H1 (cell line): ENCODE measurements around the gene FKBP2. TPM values are rescaled to one million over a fixed set of nuclear protein-coding genes. Genes with fewer than 3 reads are reported as not detected.

Experiments
- CTCF ChIA-PET: fragments of 300-600 bp; sonication (Branson Sonifier 250); formaldehyde crosslinking; loops from one replicate; lab custom pipeline; 2021; ENCODE audit not compliant: partially characterized antibody; lab: Charles Lee
- POLR2A ChIA-PET: fragments of 300-600 bp; sonication (Branson Sonifier 250); formaldehyde crosslinking; loops from one replicate; lab custom pipeline; 2021; ENCODE audit warnings: inconsistent platforms; ENCODE audit not compliant: partially characterized antibody; lab: Charles Lee
- DNase-seq, 2 experiments: peaks; one replicate each; pipeline versions ENCODE4 v3.0.0 to v3.0.0-alpha.2; 2010 to 2022; ENCODE audit warnings: low spot score in 2 of 2, low read depth in 1 of 2, mixed read lengths in 1 of 2
- FAIRE-seq: peaks from 2 replicates; lab custom pipeline; 2011; peaks lifted over from hg19 to GRCh38; lab: Jason Lieb, UNC
- H2AFZ ChIP-seq: 2 replicates; pipeline ENCODE4 v1.8.1; 2012; ENCODE audit warnings: low read length, inconsistent platforms
- H2AK5ac ChIP-seq: 2 replicates; pipeline ENCODE4 v1.6.1; 2013; ENCODE audit warnings: low read depth, low read length
- H2BK120ac ChIP-seq: replicated peaks from 2 replicates; pipeline ENCODE3; 2013; ENCODE audit warnings: low read depth, low read length, inconsistent platforms
- H2BK12ac ChIP-seq: 2 replicates; pipeline ENCODE4 v1.6.1; 2013; ENCODE audit warnings: low read depth, low read length
- H2BK15ac ChIP-seq: 2 replicates; pipeline ENCODE4 v1.6.1; 2013; ENCODE audit warnings: low read length
- H2BK20ac ChIP-seq: 2 replicates; pipeline ENCODE4 v1.6.1; 2013; ENCODE audit warnings: low read length
- H2BK5ac ChIP-seq: 2 replicates; pipeline ENCODE4 v1.6.1; 2013; ENCODE audit warnings: low read depth, low read length
- H3K14ac ChIP-seq: 2 replicates; pipeline ENCODE4 v1.6.1; 2013; ENCODE audit warnings: inconsistent platforms; ENCODE audit not compliant: insufficient read length
- H3K18ac ChIP-seq: 2 replicates; pipeline ENCODE4 v1.6.1; 2013; ENCODE audit warnings: low read length; ENCODE audit errors: extremely low read depth
- H3K23ac ChIP-seq: 2 replicates; pipeline ENCODE4 v1.6.1; 2013; ENCODE audit warnings: inconsistent platforms; ENCODE audit not compliant: insufficient read length
- H3K23me2 ChIP-seq: 2 replicates; pipeline ENCODE4 v1.6.1; 2013; ENCODE audit warnings: low read depth, low read length
- H3K27ac ChIP-seq: 2 replicates; pipeline ENCODE4 v1.6.1; 2011; ENCODE audit warnings: low read depth, low read length, inconsistent platforms
- H3K27me3 ChIP-seq, 4 experiments: replicated peaks in 1 of 4; 1 replicate in 1 of 4; 2 replicates in 3 of 4; pipeline versions ENCODE4 v1.6.1 to v1.8.1; 2011 to 2013; ENCODE audit warnings: low read length in 3 of 4, mild to moderate bottlenecking in 3 of 4, inconsistent platforms in 2 of 4, mixed read lengths in 2 of 4, moderate library complexity in 1 of 4; ENCODE audit not compliant: control insufficient read depth in 3 of 4, insufficient read depth in 3 of 4; ENCODE audit errors: extremely low read depth in 1 of 4
- H3K36me3 ChIP-seq, 4 experiments: 2 replicates each; pipeline versions ENCODE4 v1.6.1 to v1.8.1; 2011 to 2013; ENCODE audit warnings: mild to moderate bottlenecking in 4 of 4, low read length in 3 of 4, moderate library complexity in 2 of 4, control low read depth in 1 of 4, inconsistent platforms in 1 of 4; ENCODE audit not compliant: insufficient read depth in 4 of 4, control insufficient read depth in 2 of 4
- H3K4ac ChIP-seq: replicated peaks from 2 replicates; pipeline ENCODE3; 2013; ENCODE audit warnings: low read length, low read depth, mixed read lengths, inconsistent platforms; ENCODE audit not compliant: insufficient read length
- H3K4me1 ChIP-seq, 4 experiments: replicated peaks in 1 of 4; 1 replicate in 1 of 4; 2 replicates in 3 of 4; pipeline versions ENCODE4 v1.6.1 to v1.8.1; 2011 to 2013; ENCODE audit warnings: low read length in 3 of 4, inconsistent platforms in 2 of 4, mixed read lengths in 1 of 4; ENCODE audit not compliant: insufficient read depth in 4 of 4, control insufficient read depth in 3 of 4
- H3K4me2 ChIP-seq, 2 experiments: 2 replicates each; pipeline versions ENCODE4 v1.6.1 to v1.8.1; 2011 to 2013; ENCODE audit warnings: low read depth in 2 of 2, low read length in 2 of 2, control low read depth in 1 of 2, inconsistent platforms in 1 of 2, mild to moderate bottlenecking in 1 of 2; ENCODE audit not compliant: insufficient read depth in 1 of 2
- H3K4me3 ChIP-seq, 4 experiments: fragments of 200-600, 300-600 bp in 1 of 4; sonication (generic), shearing (Covaris generic), sonication (Bioruptor Twin) in 1 of 4; 2 replicates each; pipeline versions ENCODE4 v1.5.1 to v1.8.1; 2011 to 2016; ENCODE audit warnings: low read length in 4 of 4, low read depth in 3 of 4, control low read depth in 2 of 4, inconsistent platforms in 2 of 4, mild to moderate bottlenecking in 2 of 4, mixed read lengths in 1 of 4, moderate library complexity in 1 of 4; ENCODE audit not compliant: insufficient read depth in 2 of 4; ENCODE audit errors: extremely low read depth in 1 of 4
- H3K56ac ChIP-seq: replicated peaks from 2 replicates; pipeline ENCODE3; 2013; ENCODE audit warnings: low read depth, mild to moderate bottlenecking, mixed read lengths, low read length, inconsistent platforms; ENCODE audit not compliant: insufficient read length
- H3K79me1 ChIP-seq: 2 replicates; pipeline ENCODE4 v1.6.1; 2013; ENCODE audit warnings: low read depth, low read length, control low read depth
- H3K79me2 ChIP-seq, 2 experiments: 2 replicates each; pipeline versions ENCODE4 v1.6.1 to v1.8.1; 2012 to 2013; ENCODE audit warnings: low read length in 2 of 2, mild to moderate bottlenecking in 2 of 2, inconsistent platforms in 1 of 2; ENCODE audit not compliant: insufficient read depth in 2 of 2, control insufficient read depth in 1 of 2
- H3K9ac ChIP-seq, 4 experiments: replicated peaks in 1 of 4; 1 replicate in 1 of 4; 2 replicates in 3 of 4; pipeline versions ENCODE4 v1.6.1 to v1.8.1; 2011 to 2013; ENCODE audit warnings: low read depth in 3 of 4, low read length in 3 of 4, control low read depth in 2 of 4, mild to moderate bottlenecking in 2 of 4, moderate library complexity in 2 of 4, inconsistent platforms in 1 of 4; ENCODE audit errors: extremely low read depth in 1 of 4
- H3K9me3 ChIP-seq, 2 experiments: 2 replicates each; pipeline versions ENCODE4 v1.6.1 to v1.8.1; 2012 to 2013; ENCODE audit warnings: mild to moderate bottlenecking in 2 of 2, moderate library complexity in 2 of 2, control low read depth in 1 of 2, inconsistent platforms in 1 of 2, low read depth in 1 of 2, low read length in 1 of 2, mixed read lengths in 1 of 2; ENCODE audit not compliant: insufficient read depth in 2 of 2
- H4K20me1 ChIP-seq, 2 experiments: replicated peaks in 1 of 2; 2 replicates each; pipeline versions ENCODE3 to v1.8.1; 2011 to 2013; ENCODE audit warnings: inconsistent platforms in 2 of 2, low read length in 2 of 2, mild to moderate bottlenecking in 1 of 2; ENCODE audit not compliant: insufficient read depth in 2 of 2, control insufficient read depth in 1 of 2
- H4K5ac ChIP-seq: 2 replicates; pipeline ENCODE4 v1.6.1; 2013; ENCODE audit warnings: low read length, low read depth, mixed read lengths, inconsistent platforms; ENCODE audit not compliant: insufficient read length
- H4K8ac ChIP-seq: 2 replicates; pipeline ENCODE4 v1.8.0; 2013; ENCODE audit warnings: mild to moderate bottlenecking, moderate library complexity, low read length, inconsistent platforms; ENCODE audit not compliant: insufficient read depth; ENCODE audit errors: extremely low read depth
- H4K91ac ChIP-seq: replicated peaks from 2 replicates; pipeline ENCODE3; 2013; ENCODE audit warnings: low read length, mixed read lengths, inconsistent platforms; ENCODE audit not compliant: insufficient read length
- CEBPB ChIP-seq: IDR thresholded peaks from 2 replicates; pipeline ENCODE4 v1.6.1; 2012; ENCODE audit warnings: low read depth, low read length
- CHD2 ChIP-seq: IDR thresholded peaks from 2 replicates; pipeline ENCODE4 v1.6.1; 2012; ENCODE audit warnings: low read length, improper control_type of control experiment
- CTCF ChIP-seq, 3 experiments: IDR thresholded peaks; 1 replicate in 2 of 3; 2 replicates in 1 of 3; pipeline versions ENCODE4 v1.5.1 to v1.6.1; 2011; ENCODE audit warnings: low read length in 3 of 3, mild to moderate bottlenecking in 3 of 3, inconsistent platforms in 2 of 3, low read depth in 1 of 3, moderate library complexity in 1 of 3; ENCODE audit not compliant: insufficient read depth in 1 of 3; ENCODE audit errors: control extremely low read depth in 1 of 3
- HDAC6 ChIP-seq: IDR thresholded peaks from one replicate; pipeline ENCODE4 v1.7.1; 2012; ENCODE audit warnings: low read depth, mild to moderate bottlenecking, inconsistent platforms, low read length, moderate library complexity
- PHF8 ChIP-seq: fragments of 200-600 bp; sonication (generic); conservative IDR thresholded peaks from 2 replicates; pipeline ENCODE4 v1.7.1; 2012; ENCODE audit warnings: low read depth, mild to moderate bottlenecking, inconsistent platforms, low read length, moderate library complexity
- RAD21 ChIP-seq, 2 experiments: IDR thresholded peaks in 1 of 2; conservative IDR thresholded peaks in 1 of 2; 2 replicates each; pipeline ENCODE4 v1.6.1; 2011; ENCODE audit warnings: low read depth in 2 of 2, low read length in 2 of 2, improper control_type of control experiment in 1 of 2, inconsistent platforms in 1 of 2, mild to moderate bottlenecking in 1 of 2, moderate library complexity in 1 of 2
- SP1 ChIP-seq: IDR thresholded peaks from 2 replicates; pipeline ENCODE4 v1.6.1; 2011; ENCODE audit warnings: low read depth, low read length
- SP2 ChIP-seq: IDR thresholded peaks from 2 replicates; pipeline ENCODE4 v1.6.1; 2012; ENCODE audit warnings: mild to moderate bottlenecking, low read length, inconsistent platforms
- TBP ChIP-seq: IDR thresholded peaks from 2 replicates; pipeline ENCODE4 v1.6.1; 2011; ENCODE audit warnings: low read depth, low read length, improper control_type of control experiment
- TEAD4 ChIP-seq: IDR thresholded peaks from 2 replicates; pipeline ENCODE4 v1.6.1; 2012; ENCODE audit warnings: low read depth, low read length, inconsistent platforms, mixed read lengths
- WGBS, 2 experiments: shearing (Covaris generic) in 1 of 2; methylation state at CpG; one replicate each; pipeline versions ENCODE4 v1.1.6 to v1.1.7; 2013 to 2015; ENCODE audit warnings: low lambda C conversion rate in 2 of 2, mixed read lengths in 2 of 2, inconsistent platforms in 1 of 2, low coverage in 1 of 2, missing lambda C conversion rate in 1 of 2; ENCODE audit not compliant: insufficient replicate concordance in 2 of 2, insufficient coverage in 1 of 2, insufficient read length in 1 of 2; ENCODE audit errors: extremely low coverage in 1 of 2, missing lambda C conversion rate in 1 of 2; 5-methylcytosine and 5-hydroxymethylcytosine counted together
- polyA plus RNA-seq, 7 experiments: library from polyadenylated mRNA; depleted of rRNA in 3 of 7; stranded (reverse) in 5 of 7; unstranded in 2 of 7; fragments of >200 nt in 5 of 7; fragments of 200-250 nt in 2 of 7; gene quantifications; 1 replicate in 5 of 7; 2 replicates in 1 of 7; 4 replicates in 1 of 7; pipeline versions ENCODE4 v1.2.1 to v1.2.3, GENCODE V29; 2011 to 2013; ENCODE audit warnings: missing spikeins in 2 of 7, mixed read lengths in 2 of 7
- total RNA-seq: library from RNA; stranded (reverse); fragmentation: NEBNext Ultra II Directional; extraction: Animal tissue kit (Norgen Biotek cat#: 25700); gene quantifications from 2 replicates; pipeline ENCODE4 v1.2.1, GENCODE V29; 2021

FKBP2 gene
- total and polyA plus RNA-seq, 2 of the 8 experiments (the other 6 are each of a cell fraction or from before 2014, with no cell fraction given), result 41.7 to 52.5 TPM

- CTCF ChIA-PET, result interaction anchor here (0.7 to 6.5 kb wide), 10 partner anchors 8 to 79 kb away, joined by 3 to 64 read pairs (median 6); partner anchors contain the start of genes FERMT3 and PLCB3
- no peaks in the 10 kb centered on the region for H3K79me1 ChIP-seq
- no peak for FAIRE-seq
- H3K56ac ChIP-seq, result no peak overlapping the region
- H2AK5ac ChIP-seq, result no peak overlapping the region
- POLR2A ChIA-PET, result interaction anchor here (0.8 to 14.1 kb wide), 11 partner anchors 12 to 92 kb away, joined by 3 to 253 read pairs (median 9); partner anchors contain the start of genes FERMT3, FKBP2, PLCB3 and PPP1R14B
- H3K27me3 ChIP-seq, result no peaks in the 10 kb centered on the region
- peak overlapping the region; percentile 96; the same call in 1 of the 2 replicates for H3K18ac ChIP-seq
- no peak overlapping the region for H4K8ac ChIP-seq
- no peak overlapping the region for H2BK120ac ChIP-seq
- H3K4me1 ChIP-seq, result peaks cover 0 to 23% (median 14%) of the 10 kb centered on the region in 4 experiments; a peak in 6 of 7 replicates
- H3K79me2 ChIP-seq, result no peaks in the 10 kb centered on the region
- no peak overlapping the region for H3K23ac ChIP-seq
- H2BK20ac ChIP-seq, result no peak overlapping the region
- H3K9ac ChIP-seq, result no peak overlapping the region
- no peak overlapping the region for H3K27ac ChIP-seq
- H2AFZ ChIP-seq, result no peak overlapping the region
- WGBS, 2 experiments, result 81% methylated on average over 22 of the region's 22 CpGs; no CpG with 5 or more reads in 1 of the 2 experiments
- peak overlapping the region; percentile 63 to 90 (median 84) for H3K4me3 ChIP-seq
- H3K4ac ChIP-seq, result no peak overlapping the region
- H2BK15ac ChIP-seq, result peak overlapping the region; percentile 92; the same call in 1 of the 2 replicates
- peak overlapping the region; percentile 72 to 93 for H3K4me2 ChIP-seq
- no peak overlapping the region for H4K5ac ChIP-seq
- H4K20me1 ChIP-seq, result peaks cover under 1 to 9% of the 10 kb centered on the region in 2 experiments
- peaks cover 0 to 9% (median 5%) of the 10 kb centered on the region in 4 experiments; a peak in 4 of 8 replicates for H3K36me3 ChIP-seq
- DNase-seq, result peak in 1 of 2 experiments; percentile 61
- H3K9me3 ChIP-seq, result no peaks in the 10 kb centered on the region
- peaks cover 10% of the 10 kb centered on the region; the same call in 1 of the 2 replicates for H3K23me2 ChIP-seq
- no peak overlapping the region for H4K91ac ChIP-seq
- H2BK12ac ChIP-seq, result no peak overlapping the region
- peak overlapping the region; percentile 95 for H2BK5ac ChIP-seq
- no peak overlapping the region for H3K14ac ChIP-seq
- TF ChIP-seq TBP (no peak), CHD2 (no peak), SP1 (no peak), HDAC6 (no peak), CEBPB (no peak), PHF8 (no peak), TEAD4 (no peak), CTCF (IDR thresholded peaks at IDR 0.05; ENCODE audit: control extremely low read depth in 1 of 3, insufficient read depth in 1 of 3, low read depth in 1 of 3, low read length in 3 of 3) (no peak), RAD21 (IDR thresholded peaks at IDR 0.05 in 1 of 2, conservative IDR thresholded peaks at IDR 0.05 in 1 of 2; ENCODE audit: low read depth in 2 of 2, low read length in 2 of 2) (no peak), SP2 (no peak)
Observed at GRCh38 chr11:64224891-64225607, 15.8 kb upstream of the FKBP2 start.
